NCI-H526 (cell line): ENCODE results near the gene ITPRID1.

ENCODE experiments used
- DNase-seq, 2 experiments: peaks; one replicate each; lab custom pipeline; 2025; lab: John Stamatoyannopoulos, UW

ITPRID1 gene

GRCh38 chr7:31695859-31696614, 182.1 kb downstream of the ITPRID1 start:
- DNase-seq = no peak

GRCh38 chr7:31699050-31699449, 185.2 kb downstream of the ITPRID1 start:
- no peak for DNase-seq

GRCh38 chr7:31702354-31702753, 188.5 kb downstream of the ITPRID1 start:
- no peak for DNase-seq

- DNase-seq = no peak
Observed at GRCh38 chr7:31705377-31705776, 191.5 kb downstream of the ITPRID1 start.

GRCh38 chr7:31707089-31707488, 193.2 kb downstream of the ITPRID1 start:
- DNase-seq = no peak
